Loucy (cell line): ENCODE results near the gene ELMO3.

Experiments
- EZH2phosphoT487 ChIP-seq: fragments of 200-600 bp; IDR thresholded peaks from 2 replicates; pipeline ENCODE4 v1.6.1; 2018; ENCODE audit warnings: antibody characterized with exemption, mild to moderate bottlenecking, moderate library complexity, borderline replicate concordance
- TF ChIP-seq, protein P1 (sequence below): fragments of 200-600 bp; sonication (generic); conservative IDR thresholded peaks from 2 replicates; pipeline ENCODE4 v1.5.1; 2014; ENCODE audit warnings: mild to moderate bottlenecking, antibody characterized with exemption, low read length

DNA sequence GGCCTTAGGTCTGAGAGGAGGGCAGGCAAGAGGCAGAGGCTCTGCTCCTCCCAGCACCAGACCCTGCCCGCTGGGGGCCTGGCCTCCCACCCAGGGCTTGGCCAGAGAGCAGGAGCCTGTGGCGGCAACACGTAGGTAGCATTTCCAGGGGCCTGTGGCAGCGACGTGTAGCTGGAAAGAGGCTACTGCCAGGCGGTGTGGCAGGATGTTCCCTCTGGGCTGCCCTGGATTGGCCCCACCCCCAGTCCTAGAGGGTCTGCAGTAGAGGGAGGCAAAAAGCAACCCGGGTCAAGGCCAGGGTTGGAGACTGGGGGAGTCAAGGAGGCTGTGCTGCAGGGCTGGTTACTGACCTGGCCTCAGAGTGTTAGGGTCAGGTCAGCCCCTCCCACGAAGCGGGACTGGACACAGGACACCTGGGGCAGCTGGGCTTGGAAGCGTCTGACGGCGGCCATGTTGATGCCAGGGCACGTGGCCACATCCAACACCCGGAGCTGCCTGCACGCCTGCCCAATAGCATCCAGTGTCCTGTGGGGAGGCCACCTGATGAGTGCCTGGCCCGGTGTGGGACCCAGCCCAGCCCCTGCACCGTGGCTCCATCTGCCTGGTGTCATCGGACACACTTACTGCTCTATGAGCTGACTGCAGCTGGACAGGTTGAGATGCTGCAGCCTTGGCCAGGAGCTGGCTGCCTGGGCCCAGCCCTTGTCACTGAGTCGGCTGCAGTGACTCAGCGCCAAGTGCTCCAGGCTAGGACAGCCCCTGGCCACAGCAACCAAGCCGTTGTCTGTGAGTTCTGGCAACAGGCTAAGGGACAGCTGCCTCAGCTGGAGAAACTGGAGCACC lies 8.5 kb downstream of the ELMO3 start:
- TF ChIP-seq, protein P1, sequence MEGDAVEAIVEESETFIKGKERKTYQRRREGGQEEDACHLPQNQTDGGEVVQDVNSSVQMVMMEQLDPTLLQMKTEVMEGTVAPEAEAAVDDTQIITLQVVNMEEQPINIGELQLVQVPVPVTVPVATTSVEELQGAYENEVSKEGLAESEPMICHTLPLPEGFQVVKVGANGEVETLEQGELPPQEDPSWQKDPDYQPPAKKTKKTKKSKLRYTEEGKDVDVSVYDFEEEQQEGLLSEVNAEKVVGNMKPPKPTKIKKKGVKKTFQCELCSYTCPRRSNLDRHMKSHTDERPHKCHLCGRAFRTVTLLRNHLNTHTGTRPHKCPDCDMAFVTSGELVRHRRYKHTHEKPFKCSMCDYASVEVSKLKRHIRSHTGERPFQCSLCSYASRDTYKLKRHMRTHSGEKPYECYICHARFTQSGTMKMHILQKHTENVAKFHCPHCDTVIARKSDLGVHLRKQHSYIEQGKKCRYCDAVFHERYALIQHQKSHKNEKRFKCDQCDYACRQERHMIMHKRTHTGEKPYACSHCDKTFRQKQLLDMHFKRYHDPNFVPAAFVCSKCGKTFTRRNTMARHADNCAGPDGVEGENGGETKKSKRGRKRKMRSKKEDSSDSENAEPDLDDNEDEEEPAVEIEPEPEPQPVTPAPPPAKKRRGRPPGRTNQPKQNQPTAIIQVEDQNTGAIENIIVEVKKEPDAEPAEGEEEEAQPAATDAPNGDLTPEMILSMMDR = no peak
- TF ChIP-seq EZH2phosphoT487 = no peak
